Rectal smooth muscle tissue (tissue), 1 donor: ENCODE measurements around the gene LSP1.
"Not testable (repeated sequence)": the region's sequence is repeated elsewhere in the genome, so short reads cannot be mapped to it uniquely, and the experiment has no call there.

Source experiments
- H3K27ac ChIP-seq: one replicate; pipeline ENCODE4 v1.7.0; 2013; ENCODE audit warnings: low read depth, low read length, inconsistent platforms
- H3K27me3 ChIP-seq: one replicate; pipeline ENCODE4 v1.7.0; 2013; ENCODE audit warnings: low read length; ENCODE audit not compliant: control insufficient read depth, insufficient read depth
- H3K36me3 ChIP-seq: one replicate; pipeline ENCODE4 v1.7.0; 2013; ENCODE audit warnings: low read length; ENCODE audit not compliant: control insufficient read depth, insufficient read depth
- H3K4me1 ChIP-seq: one replicate; pipeline ENCODE4 v1.7.0; 2013; ENCODE audit warnings: low read length; ENCODE audit not compliant: control insufficient read depth, insufficient read depth
- H3K4me3 ChIP-seq: one replicate; pipeline ENCODE4 v1.7.0; 2013; ENCODE audit warnings: low read length
- H3K9ac ChIP-seq: one replicate; pipeline ENCODE4 v1.7.0; 2013; ENCODE audit warnings: low read length

Gene LSP1

GRCh38 chr11:1938343-1939005, 85.6 kb downstream of the LSP1 start:
- Histone ChIP-seq H3K27me3 (no peaks in the 10 kb centered on the region), H3K9ac (no peak overlapping the region), H3K4me1 (no peaks in the 10 kb centered on the region), H3K36me3 (no peaks in the 10 kb centered on the region), H3K4me3 (no peak overlapping the region), H3K27ac (no peak overlapping the region)

- no peak overlapping the region for H3K27ac ChIP-seq
Observed at GRCh38 chr11:1939006-1939625, 86.2 kb downstream of the LSP1 start.

GRCh38 chr11:1939788-1940187, 86.9 kb downstream of the LSP1 start:
- not testable (repeated sequence) for H3K27ac ChIP-seq, H3K27me3 ChIP-seq, H3K4me3 ChIP-seq, H3K4me1 ChIP-seq, H3K9ac ChIP-seq, H3K36me3 ChIP-seq

More at GRCh38 chr11:1939006-1939625, 86.2 kb downstream of the LSP1 start:
- no peak overlapping the region for H3K4me3 ChIP-seq
- H3K27me3 ChIP-seq, result no peaks in the 10 kb centered on the region
- no peaks in the 10 kb centered on the region for H3K36me3 ChIP-seq
- no peak overlapping the region for H3K9ac ChIP-seq
- H3K4me1 ChIP-seq, result no peaks in the 10 kb centered on the region
